Bronchial epithelial cell (primary cell): ENCODE measurements around the gene SHANK1. TPM values are rescaled to one million over a fixed set of nuclear protein-coding genes. Genes with fewer than 3 reads are reported as not detected.
"Not testable (repeated sequence)": the region's sequence is repeated elsewhere in the genome, so short reads cannot be mapped to it uniquely, and the experiment has no call there.

ENCODE experiments used
- DNase-seq: peaks from one replicate; pipeline ENCODE4 v3.0.0-alpha.2; 2010; ENCODE audit warnings: low read depth
- FAIRE-seq: peaks from 2 replicates; lab custom pipeline; 2011; peaks lifted over from hg19 to GRCh38; lab: Jason Lieb, UNC
- H3K27me3 ChIP-seq: 2 replicates; pipeline ENCODE4 v1.5.1; 2011; ENCODE audit warnings: low read length; ENCODE audit not compliant: control insufficient read depth, insufficient read depth
- H3K36me3 ChIP-seq: 2 replicates; pipeline ENCODE4 v1.5.1; 2011; ENCODE audit warnings: low read length; ENCODE audit not compliant: control insufficient read depth, insufficient read depth
- H3K4me3 ChIP-seq: 2 replicates; pipeline ENCODE4 v1.5.1; 2011; ENCODE audit warnings: mild to moderate bottlenecking, low read depth, low read length, control low read depth
- total RNA-seq: library from RNA; depleted of rRNA; stranded (reverse); fragments of >200 nt; gene quantifications from 2 replicates; pipeline ENCODE4 v1.2.1, GENCODE V29; 2014
- TF ChIP-seq, protein P1 (sequence below): IDR thresholded peaks from 2 replicates; pipeline ENCODE4 v1.5.1; 2011; ENCODE audit warnings: mild to moderate bottlenecking, moderate library complexity, low read length, control low read depth, inconsistent platforms; ENCODE audit not compliant: insufficient read depth, severe bottlenecking

Gene SHANK1
- under 0.01 TPM in 1 of 2 replicates, not detected in the other for total RNA-seq

GRCh38 chr19:50719566-50719965 is at the start of gene SHANK1:
Gene SHANK1, minus strand, starts transcription at chr19:50719802. Its CDS starts 2,883 bp downstream, at chr19:50716919.
- Histone ChIP-seq H3K36me3 (no peaks in the 10 kb centered on the region), H3K4me3 (no peak within 1 kb of the TSS), H3K27me3 (peaks cover 5% of the 10 kb centered on the region)
- FAIRE-seq (no peak), DNase-seq (no peak)
- TF ChIP-seq, protein P1, sequence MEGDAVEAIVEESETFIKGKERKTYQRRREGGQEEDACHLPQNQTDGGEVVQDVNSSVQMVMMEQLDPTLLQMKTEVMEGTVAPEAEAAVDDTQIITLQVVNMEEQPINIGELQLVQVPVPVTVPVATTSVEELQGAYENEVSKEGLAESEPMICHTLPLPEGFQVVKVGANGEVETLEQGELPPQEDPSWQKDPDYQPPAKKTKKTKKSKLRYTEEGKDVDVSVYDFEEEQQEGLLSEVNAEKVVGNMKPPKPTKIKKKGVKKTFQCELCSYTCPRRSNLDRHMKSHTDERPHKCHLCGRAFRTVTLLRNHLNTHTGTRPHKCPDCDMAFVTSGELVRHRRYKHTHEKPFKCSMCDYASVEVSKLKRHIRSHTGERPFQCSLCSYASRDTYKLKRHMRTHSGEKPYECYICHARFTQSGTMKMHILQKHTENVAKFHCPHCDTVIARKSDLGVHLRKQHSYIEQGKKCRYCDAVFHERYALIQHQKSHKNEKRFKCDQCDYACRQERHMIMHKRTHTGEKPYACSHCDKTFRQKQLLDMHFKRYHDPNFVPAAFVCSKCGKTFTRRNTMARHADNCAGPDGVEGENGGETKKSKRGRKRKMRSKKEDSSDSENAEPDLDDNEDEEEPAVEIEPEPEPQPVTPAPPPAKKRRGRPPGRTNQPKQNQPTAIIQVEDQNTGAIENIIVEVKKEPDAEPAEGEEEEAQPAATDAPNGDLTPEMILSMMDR = no peak

DNA sequence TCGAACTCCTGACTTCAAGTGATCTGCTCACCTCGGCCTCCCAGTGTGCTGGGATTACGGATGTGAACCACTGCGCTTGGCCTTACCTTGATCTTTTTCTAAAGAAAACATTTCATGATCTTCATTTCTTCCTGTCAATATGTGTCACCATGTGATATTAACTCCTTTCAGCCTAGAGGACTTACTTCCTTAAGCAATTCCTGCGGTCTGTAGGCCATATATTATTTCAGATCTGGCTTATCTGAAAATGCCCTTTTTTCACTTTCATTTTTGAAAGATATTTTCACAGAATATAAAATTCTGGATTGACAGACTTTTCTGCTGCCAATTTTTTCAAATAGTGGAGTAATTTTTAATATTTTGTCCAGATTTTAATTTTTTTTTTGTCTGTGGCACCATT is 48.7 kb upstream of the SHANK1 start:
- FAIRE-seq (no peak), DNase-seq (no peak)
- TF ChIP-seq, protein P1 = no peak
- Histone ChIP-seq H3K4me3 (no peak overlapping the region), H3K27me3 (no peaks in the 10 kb centered on the region), H3K36me3 (no peaks in the 10 kb centered on the region)

- not testable (repeated sequence) for FAIRE-seq, H3K36me3 ChIP-seq, H3K27me3 ChIP-seq, H3K4me3 ChIP-seq, DNase-seq
Measured at GRCh38 chr19:50767263-50767662, 47.7 kb upstream of the SHANK1 start.

- FAIRE-seq = peak; percentile 68
- not testable (repeated sequence) for H3K36me3 ChIP-seq, DNase-seq, H3K27me3 ChIP-seq, H3K4me3 ChIP-seq
Measured at GRCh38 chr19:50766746-50767145, 47.1 kb upstream of the SHANK1 start.

GRCh38 chr19:50764409-50764808 is 44.8 kb upstream of the SHANK1 start:
- FAIRE-seq = no peak
- no peaks in the 10 kb centered on the region for H3K36me3 ChIP-seq
- no peak overlapping the region for H3K4me3 ChIP-seq
- TF ChIP-seq, protein P1 = no peak
- no peak for DNase-seq
- H3K27me3 ChIP-seq = no peaks in the 10 kb centered on the region

GRCh38 chr19:50763521-50763920 is 43.9 kb upstream of the SHANK1 start:
- not testable (repeated sequence) for H3K36me3 ChIP-seq, FAIRE-seq, H3K4me3 ChIP-seq, DNase-seq, H3K27me3 ChIP-seq

- not testable (repeated sequence) for H3K4me3 ChIP-seq, FAIRE-seq, H3K36me3 ChIP-seq, H3K27me3 ChIP-seq, DNase-seq
Measured at GRCh38 chr19:50761501-50761900, 41.9 kb upstream of the SHANK1 start.

GRCh38 chr19:50759886-50760285 is 40.3 kb upstream of the SHANK1 start:
- TF ChIP-seq, protein P1 = no peak

DNA sequence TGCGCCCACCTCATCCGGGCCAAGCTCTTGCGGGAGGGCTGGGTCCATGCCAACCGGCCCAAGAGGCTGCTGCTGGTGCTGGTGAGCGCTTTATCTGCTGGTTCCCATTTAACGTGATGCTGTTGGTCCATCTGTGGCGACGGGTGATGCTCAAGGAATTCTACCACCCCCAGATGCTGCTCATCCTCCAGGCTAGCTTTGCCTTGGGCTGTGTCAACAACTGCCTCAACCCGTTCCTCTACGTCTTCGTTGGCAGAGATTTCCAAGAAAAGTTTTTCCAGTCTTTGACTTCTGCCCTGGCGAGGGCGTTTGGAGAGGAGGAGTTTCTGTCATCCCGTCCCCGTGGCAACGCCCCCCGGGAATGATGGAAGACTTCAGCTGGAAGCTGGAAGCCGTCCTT is 39.5 kb upstream of the SHANK1 start:
- not testable (repeated sequence) for H3K36me3 ChIP-seq, H3K27me3 ChIP-seq, FAIRE-seq, H3K4me3 ChIP-seq, DNase-seq

More at GRCh38 chr19:50759886-50760285, 40.3 kb upstream of the SHANK1 start:
- DNase-seq (peak; percentile 13), FAIRE-seq (no peak)
- H3K36me3 ChIP-seq = no peaks in the 10 kb centered on the region
- no peak overlapping the region for H3K4me3 ChIP-seq
- H3K27me3 ChIP-seq = no peaks in the 10 kb centered on the region

DNA sequence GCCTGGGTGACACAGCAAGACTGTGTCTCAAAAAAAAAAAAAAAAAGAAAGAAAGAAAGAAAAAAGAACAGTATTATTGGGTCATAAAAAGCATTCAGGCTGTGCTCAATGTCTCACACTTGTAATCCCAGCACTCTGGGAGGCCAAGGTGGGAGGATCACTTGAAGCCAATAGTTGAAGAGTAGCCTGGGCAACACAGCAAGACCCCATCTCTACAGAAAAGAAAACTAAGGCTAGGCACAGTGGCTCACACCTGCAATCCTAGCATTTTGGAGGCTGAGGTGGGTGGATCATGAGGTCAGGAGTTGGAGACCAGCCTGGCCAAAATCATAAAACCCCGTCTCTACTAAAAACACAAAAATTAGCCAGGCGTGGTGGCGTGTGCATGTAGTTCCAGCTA is 38.0 kb upstream of the SHANK1 start:
- not testable (repeated sequence) for H3K36me3 ChIP-seq, FAIRE-seq, DNase-seq, H3K4me3 ChIP-seq, H3K27me3 ChIP-seq

DNA sequence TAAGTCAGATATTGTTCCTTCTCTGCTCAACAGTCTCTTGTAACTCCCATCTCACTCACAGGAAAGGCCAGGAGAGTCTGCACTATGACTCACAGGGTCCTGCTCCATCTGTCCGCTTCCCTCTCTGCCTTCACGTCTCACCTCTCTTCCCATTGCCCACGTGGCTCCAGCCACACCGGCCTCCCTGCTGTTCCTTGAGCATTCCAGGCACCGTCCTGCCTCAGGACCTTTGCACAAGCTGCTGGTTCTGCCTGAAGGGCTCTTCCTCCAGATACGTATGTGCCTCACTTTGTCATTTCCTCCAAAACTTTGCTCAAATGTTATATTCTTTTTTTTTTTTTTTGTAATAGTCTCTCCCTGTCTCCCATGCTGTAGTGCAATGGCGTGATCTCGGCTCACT is 36.6 kb upstream of the SHANK1 start:
- H3K36me3 ChIP-seq, FAIRE-seq, DNase-seq, H3K27me3 ChIP-seq, H3K4me3 ChIP-seq: not testable (repeated sequence)
